ENCODE measurements around the gene PNPLA3. TPM values are rescaled to one million over a fixed set of nuclear protein-coding genes. Genes with fewer than 3 reads are reported as not detected.

PNPLA3 gene
- total RNA-seq, 1 experiment from 2014 or later = 7.3 TPM

GRCh38 chr22:43924877-43925276 is 1.3 kb downstream of the PNPLA3 start:
- CTCF ChIA-PET = interaction anchor here (1.8 to 2.1 kb wide), 2 partner anchors 21 to 40 kb away, joined by 4 to 13 read pairs; no protein-coding TSS in a partner anchor
- intact Hi-C loops (cut with micrococcal nuclease) = no loop called here
- no peaks in the 10 kb centered on the region for H3K9me3 ChIP-seq (ENCODE audit: control insufficient read depth in 1 of 2, insufficient read depth in 1 of 2, low read depth in 1 of 2, low read length in 2 of 2)
- peak overlapping the region; percentile 90 for H3K27ac ChIP-seq (ENCODE audit: low read depth, low read length)
- POLR2A ChIA-PET = interaction anchor here (1.5 to 1.7 kb wide), 2 partner anchors 30 to 40 kb away, joined by 4 read pairs; partner anchors contain the start of gene SAMM50
- H3K9me2 ChIP-seq (ENCODE audit: insufficient read depth) = no peaks in the 10 kb centered on the region
- no peaks in the 10 kb centered on the region for H4K20me1 ChIP-seq (ENCODE audit: insufficient read depth)
- H3K4me3 ChIP-seq (replicated peaks in 1 of 2; ENCODE audit: low read depth in 1 of 2, low read length in 2 of 2) = peak overlapping the region; percentile 69 to 71
- H3K4me2 ChIP-seq (ENCODE audit: low read length) = peak overlapping the region; percentile 98
- RAD21 ChIA-PET (ENCODE audit: low non-redundant PET in 1 of 2, low total read pairs in 2 of 2, uncharacterized antibody in 2 of 2, unreplicated experiment in 2 of 2) = no interaction called here
- no peaks in the 10 kb centered on the region for H3K36me3 ChIP-seq (ENCODE audit: control insufficient read depth in 1 of 2, insufficient read depth in 2 of 2, low read length in 2 of 2)
- H3K9ac ChIP-seq (ENCODE audit: low read length) = peak overlapping the region; percentile 80
- H3K79me2 ChIP-seq (ENCODE audit: insufficient read depth, low read length) = no peaks in the 10 kb centered on the region
- H2AFZ ChIP-seq (ENCODE audit: low read depth, low read length, poor library complexity, severe bottlenecking) = no peak overlapping the region
- no peak for TF ChIP-seq CBX3 (IDR thresholded peaks at IDR 0.05; ENCODE audit: low read depth)
- TF ChIP-seq, protein P1, sequence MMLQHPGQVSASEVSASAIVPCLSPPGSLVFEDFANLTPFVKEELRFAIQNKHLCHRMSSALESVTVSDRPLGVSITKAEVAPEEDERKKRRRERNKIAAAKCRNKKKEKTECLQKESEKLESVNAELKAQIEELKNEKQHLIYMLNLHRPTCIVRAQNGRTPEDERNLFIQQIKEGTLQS (IDR thresholded peaks at IDR 0.05) = no peak
- TF ChIP-seq, protein P2, sequence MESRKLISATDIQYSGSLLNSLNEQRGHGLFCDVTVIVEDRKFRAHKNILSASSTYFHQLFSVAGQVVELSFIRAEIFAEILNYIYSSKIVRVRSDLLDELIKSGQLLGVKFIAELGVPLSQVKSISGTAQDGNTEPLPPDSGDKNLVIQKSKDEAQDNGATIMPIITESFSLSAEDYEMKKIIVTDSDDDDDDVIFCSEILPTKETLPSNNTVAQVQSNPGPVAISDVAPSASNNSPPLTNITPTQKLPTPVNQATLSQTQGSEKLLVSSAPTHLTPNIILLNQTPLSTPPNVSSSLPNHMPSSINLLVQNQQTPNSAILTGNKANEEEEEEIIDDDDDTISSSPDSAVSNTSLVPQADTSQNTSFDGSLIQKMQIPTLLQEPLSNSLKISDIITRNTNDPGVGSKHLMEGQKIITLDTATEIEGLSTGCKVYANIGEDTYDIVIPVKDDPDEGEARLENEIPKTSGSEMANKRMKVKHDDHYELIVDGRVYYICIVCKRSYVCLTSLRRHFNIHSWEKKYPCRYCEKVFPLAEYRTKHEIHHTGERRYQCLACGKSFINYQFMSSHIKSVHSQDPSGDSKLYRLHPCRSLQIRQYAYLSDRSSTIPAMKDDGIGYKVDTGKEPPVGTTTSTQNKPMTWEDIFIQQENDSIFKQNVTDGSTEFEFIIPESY (IDR thresholded peaks at IDR 0.05; ENCODE audit: extremely low read depth, insufficient replicate concordance, low read length) = no peak
- no peak for TF ChIP-seq YY1 (IDR thresholded peaks at IDR 0.05; ENCODE audit: extremely low read depth, insufficient replicate concordance, low read depth, low read length)
- no peak for TF ChIP-seq ELF1 (IDR thresholded peaks at IDR 0.05; ENCODE audit: borderline replicate concordance, low read depth)
- TF ChIP-seq MAX (IDR thresholded peaks at IDR 0.05) = no peak
- TF ChIP-seq TCF7L2 (IDR thresholded peaks at IDR 0.05; ENCODE audit: borderline replicate concordance, extremely low read depth, insufficient read depth, insufficient read length) = no peak
- TF ChIP-seq ZFX (IDR thresholded peaks at IDR 0.05) = no peak
- no peak for TF ChIP-seq EZH2phosphoT487 (IDR thresholded peaks at IDR 0.05; ENCODE audit: borderline replicate concordance)
- no peak for TF ChIP-seq JUND (IDR thresholded peaks at IDR 0.05)
- ATAC-seq (no peak), DNase-seq (ENCODE audit: low read depth, low spot score) (no peak)
- BruUV-seq (replicated peaks) = no TSS peak
- no peaks in the 10 kb centered on the region for H3K27me3 ChIP-seq (ENCODE audit: insufficient read depth, low read length)
- peaks cover 40 to 46% of the 10 kb centered on the region in 2 experiments for H3K4me1 ChIP-seq (ENCODE audit: control insufficient read depth in 1 of 2, insufficient read depth in 2 of 2, low read length in 2 of 2)

Data from HCT116 (cell line).